Common myeloid progenitor, CD34-positive (primary cell): ENCODE results near the gene NFRKB.
A peak's percentile ranks its signal among the peaks of the same experiment; 100 is the strongest.

Source experiments
- CTCF ChIA-PET: fragments of 350-600 bp; sonication (Branson Sonifier 250); formaldehyde crosslinking; loops from one replicate; lab custom pipeline; 2021; ENCODE audit warnings: antibody characterized with exemption; lab: Charles Lee
- POLR2A ChIA-PET: fragments of 350-600 bp; sonication (Branson Sonifier 250); formaldehyde crosslinking; loops from one replicate; lab custom pipeline; 2021; ENCODE audit warnings: antibody characterized with exemption; lab: Charles Lee
- DNase-seq, 3 donors: peaks; one replicate each; pipeline versions ENCODE4 v3.0.0 to v3.0.0-alpha.2; 2013
- H3K27ac ChIP-seq, 2 experiments: 1 replicate in 1 of 2; 2 replicates in 1 of 2; pipeline ENCODE4 v1.7.0; 2013; ENCODE audit warnings: inconsistent platforms in 2 of 2, low read length in 2 of 2, mild to moderate bottlenecking in 2 of 2, low read depth in 1 of 2, moderate library complexity in 1 of 2; ENCODE audit not compliant: severe bottlenecking in 2 of 2, insufficient read depth in 1 of 2, poor library complexity in 1 of 2
- H3K27me3 ChIP-seq, 5 experiments: replicated peaks in 2 of 5; 1 replicate in 3 of 5; 2 replicates in 2 of 5; pipeline versions ENCODE4 v1.6.1 to v1.7.0; 2013; ENCODE audit warnings: low read length in 4 of 5, mild to moderate bottlenecking in 2 of 5, moderate library complexity in 2 of 5, inconsistent platforms in 1 of 5; ENCODE audit not compliant: insufficient read depth in 5 of 5, control insufficient read depth in 4 of 5
- H3K36me3 ChIP-seq, 4 experiments: 1 replicate in 2 of 4; 2 replicates in 2 of 4; pipeline versions ENCODE4 v1.6.1 to v1.7.0; 2013; ENCODE audit warnings: low read length in 3 of 4, control low read depth in 1 of 4, mild to moderate bottlenecking in 1 of 4; ENCODE audit not compliant: control insufficient read depth in 4 of 4, insufficient read depth in 4 of 4
- H3K4me1 ChIP-seq, 4 experiments: 1 replicate in 3 of 4; 2 replicates in 1 of 4; pipeline versions ENCODE4 v1.6.1 to v1.7.1; 2013; ENCODE audit warnings: low read length in 3 of 4, mild to moderate bottlenecking in 3 of 4, control low read depth in 1 of 4, inconsistent platforms in 1 of 4, moderate library complexity in 1 of 4; ENCODE audit not compliant: control insufficient read depth in 4 of 4, insufficient read depth in 4 of 4; ENCODE audit errors: control extremely low read depth in 1 of 4
- H3K4me3 ChIP-seq, 7 experiments: 1 replicate in 4 of 7; 2 replicates in 3 of 7; pipeline versions ENCODE4 v1.5.1 to v1.7.0; 2013; ENCODE audit warnings: mild to moderate bottlenecking in 7 of 7, low read length in 6 of 7, moderate library complexity in 6 of 7, inconsistent platforms in 2 of 7, low read depth in 2 of 7, control low read depth in 1 of 7; ENCODE audit not compliant: insufficient read depth in 4 of 7, control insufficient read depth in 1 of 7; ENCODE audit errors: extremely low read depth in 1 of 7
- H3K9me3 ChIP-seq, 5 experiments: 1 replicate in 4 of 5; 2 replicates in 1 of 5; pipeline versions ENCODE4 v1.6.1 to v1.7.1; 2013; ENCODE audit warnings: low read length in 4 of 5, mild to moderate bottlenecking in 2 of 5, inconsistent platforms in 1 of 5, low read depth in 1 of 5, moderate library complexity in 1 of 5; ENCODE audit not compliant: control insufficient read depth in 4 of 5, insufficient read depth in 2 of 5; ENCODE audit errors: control extremely low read depth in 1 of 5
- WGBS: methylation state at CpG from one replicate; pipeline ENCODE4 v1.1.5; 2013; ENCODE audit not compliant: insufficient coverage; 5-methylcytosine and 5-hydroxymethylcytosine counted together

Gene NFRKB

DNA sequence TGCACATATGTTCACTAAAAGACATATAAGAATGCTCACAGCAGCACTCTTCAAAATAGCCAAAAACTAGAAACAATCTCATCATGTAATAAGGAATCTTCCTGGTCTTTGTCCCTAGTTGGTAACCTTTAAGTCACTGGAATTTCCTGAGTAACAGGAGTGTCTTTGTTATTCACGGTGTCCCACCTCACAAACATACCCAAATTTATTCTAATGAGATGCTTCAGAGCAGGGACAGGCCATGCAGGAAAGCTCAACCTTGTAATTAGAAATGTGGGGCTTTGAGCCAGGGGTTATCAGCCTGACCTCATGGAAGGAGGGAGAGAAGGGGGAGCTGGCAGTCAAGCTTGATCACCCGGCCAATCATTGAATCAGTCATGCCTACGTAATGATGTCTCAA lies 40.3 kb upstream of the NFRKB start:
- CTCF ChIA-PET: interaction anchor here (1.2 kb wide), 1 partner anchor 14 kb away, joined by 4 read pairs; no protein-coding TSS in a partner anchor
- H3K27me3 ChIP-seq: no peaks in the 10 kb centered on the region
- DNase-seq: no peak
- H3K9me3 ChIP-seq: no peaks in the 10 kb centered on the region
- H3K27ac ChIP-seq: no peak overlapping the region
- H3K4me3 ChIP-seq: no peak overlapping the region
- POLR2A ChIA-PET: no interaction called here
- 96% methylated on average over 2 of the region's 3 CpGs for WGBS
- H3K36me3 ChIP-seq: peaks cover 3 to 20% (median 6%) of the 10 kb centered on the region in 4 experiments
- H3K4me1 ChIP-seq: peaks cover 0 to 7% (median 2%) of the 10 kb centered on the region in 4 experiments

DNA sequence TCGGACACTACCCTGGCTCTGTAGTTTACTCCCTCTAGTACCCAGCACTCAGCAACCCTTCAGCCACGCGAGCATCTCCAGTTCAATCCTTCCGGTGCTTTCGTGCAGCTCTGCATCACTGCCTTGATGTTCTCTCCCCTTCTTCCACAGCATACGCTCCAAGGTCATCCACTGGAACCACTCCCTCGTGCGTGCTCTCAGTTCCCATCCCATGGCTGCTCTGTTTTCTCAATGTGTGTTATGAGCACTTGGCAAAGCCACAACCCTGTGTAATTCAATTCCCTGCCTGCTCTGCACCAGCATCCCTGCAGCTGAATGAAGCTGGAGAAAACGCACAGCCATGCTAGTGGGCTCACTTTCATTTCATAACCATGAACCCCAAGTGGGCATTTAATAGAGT lies 38.5 kb upstream of the NFRKB start:
- Histone ChIP-seq H3K4me3 (no peak overlapping the region), H3K36me3 (peaks cover 4 to 24% (median 6%) of the 10 kb centered on the region in 4 experiments), H3K9me3 (no peaks in the 10 kb centered on the region), H3K27ac (no peak overlapping the region), H3K27me3 (no peaks in the 10 kb centered on the region), H3K4me1 (peaks cover 0 to 12% (median 5%) of the 10 kb centered on the region in 4 experiments)
- POLR2A ChIA-PET: no interaction called here
- 97% methylated on average over 7 of the region's 9 CpGs for WGBS
- DNase-seq: no peak
- CTCF ChIA-PET: no interaction called here

DNA sequence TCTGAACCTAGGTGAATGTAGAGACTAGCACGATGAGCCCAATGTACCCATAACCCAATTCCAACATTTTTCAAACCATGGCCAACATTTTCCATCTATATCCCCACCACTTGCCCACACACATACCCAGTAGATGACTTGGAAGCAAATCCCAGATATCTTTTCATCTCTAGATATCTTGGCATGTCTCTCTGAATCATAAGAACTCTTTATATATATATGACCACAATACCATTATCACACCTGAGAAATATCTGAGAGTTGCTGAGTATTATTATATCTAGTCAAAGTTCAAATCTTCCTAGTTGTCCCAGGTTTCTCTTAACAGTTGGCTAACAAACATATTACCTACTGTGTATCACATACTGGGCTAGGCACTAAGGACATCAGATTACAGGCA lies 37.9 kb upstream of the NFRKB start:
- Histone ChIP-seq H3K4me3 (no peak overlapping the region), H3K36me3 (peaks cover 4 to 24% (median 6%) of the 10 kb centered on the region in 4 experiments), H3K9me3 (no peaks in the 10 kb centered on the region), H3K27me3 (no peaks in the 10 kb centered on the region), H3K27ac (no peak overlapping the region), H3K4me1 (peaks cover 0 to 12% (median 5%) of the 10 kb centered on the region in 4 experiments)
- DNase-seq: no peak
- ChIA-PET POLR2A (no interaction called here), CTCF (interaction anchor here (0.8 to 1.0 kb wide), 2 partner anchors 186 to 198 kb away, joined by 3 to 4 read pairs; no protein-coding TSS in a partner anchor)
- 91% methylated on average over 1 of the region's 1 CpG for WGBS

DNA sequence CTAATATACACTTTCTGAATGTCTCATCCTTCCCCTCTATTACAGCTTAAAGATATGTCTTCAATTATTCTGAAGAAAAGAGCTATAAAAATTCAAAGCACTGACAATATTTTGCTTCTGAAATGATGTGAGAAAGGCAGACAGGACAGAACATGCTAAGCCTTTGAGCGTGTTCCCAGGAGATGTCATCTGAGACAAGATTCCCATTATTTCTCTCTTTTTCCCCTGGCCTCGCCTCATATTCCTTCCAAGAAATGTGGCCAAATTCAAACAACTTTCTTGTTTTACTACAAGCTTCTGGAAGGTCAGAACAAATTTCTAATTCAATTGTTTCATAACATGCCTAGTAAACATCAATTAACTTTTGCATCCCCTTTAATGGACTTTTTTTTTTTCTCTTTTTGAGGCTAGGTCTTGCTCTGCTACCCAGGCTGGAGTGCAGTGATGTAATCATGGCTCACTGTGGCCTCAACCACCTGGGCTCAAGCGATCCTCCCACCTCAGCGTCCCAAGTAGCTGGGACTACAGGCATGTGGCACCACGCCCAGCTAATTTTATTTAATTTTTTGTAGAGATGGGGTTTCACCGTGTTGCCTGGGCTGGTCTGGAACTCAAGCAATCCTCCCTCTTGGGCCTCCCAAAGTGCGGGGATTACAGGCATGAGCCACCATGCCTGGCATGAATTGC lies 37.1 kb upstream of the NFRKB start:
- CTCF ChIA-PET: interaction anchor here (0.8 to 5.6 kb wide), 3 partner anchors 9 to 199 kb away, joined by 3 to 28 read pairs (median 4); no protein-coding TSS in a partner anchor
- POLR2A ChIA-PET: no interaction called here
- Histone ChIP-seq H3K36me3 (peaks cover 4 to 23% (median 6%) of the 10 kb centered on the region in 4 experiments), H3K9me3 (no peaks in the 10 kb centered on the region), H3K4me1 (peaks cover 0 to 9% (median 5%) of the 10 kb centered on the region in 4 experiments), H3K27ac (no peak overlapping the region), H3K4me3 (no peak overlapping the region), H3K27me3 (no peaks in the 10 kb centered on the region)
- DNase-seq: no peak
- WGBS: 100% methylated on average over 2 of the region's 7 CpGs

DNA sequence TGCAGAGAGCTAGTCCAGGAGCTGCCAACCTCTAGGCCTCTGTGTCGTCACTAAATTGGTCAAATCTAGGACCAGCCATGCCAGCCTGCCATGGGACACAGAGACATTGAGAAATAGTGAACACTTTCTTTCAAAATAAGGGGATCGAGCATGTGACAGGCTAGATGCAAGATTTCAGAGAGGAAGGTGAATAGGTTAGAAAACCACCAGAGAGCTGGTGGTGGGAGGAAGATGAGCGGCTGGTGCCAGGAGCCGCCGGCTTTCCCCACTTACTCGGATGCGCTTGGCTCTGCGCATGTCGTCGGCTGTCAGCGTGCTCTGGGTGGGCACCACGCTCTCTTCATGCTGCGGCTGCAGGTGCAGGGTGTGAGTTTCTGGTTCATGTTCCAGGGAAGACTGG lies 35.4 kb upstream of the NFRKB start:
- Histone ChIP-seq H3K36me3 (peaks cover 4 to 21% (median 6%) of the 10 kb centered on the region in 4 experiments), H3K4me1 (peaks cover 0 to 9% (median 5%) of the 10 kb centered on the region in 4 experiments), H3K27me3 (no peaks in the 10 kb centered on the region), H3K9me3 (no peaks in the 10 kb centered on the region), H3K4me3 (no peak overlapping the region), H3K27ac (no peak overlapping the region)
- peak in 2 of 3 donors; percentile 20 to 40 for DNase-seq
- 55% methylated on average over 13 of the region's 13 CpGs for WGBS
- ChIA-PET POLR2A (no interaction called here), CTCF (interaction anchor here (0.9 to 12.8 kb wide), 9 partner anchors 11 to 201 kb away, joined by 3 to 150 read pairs (median 4); no protein-coding TSS in a partner anchor)

DNA sequence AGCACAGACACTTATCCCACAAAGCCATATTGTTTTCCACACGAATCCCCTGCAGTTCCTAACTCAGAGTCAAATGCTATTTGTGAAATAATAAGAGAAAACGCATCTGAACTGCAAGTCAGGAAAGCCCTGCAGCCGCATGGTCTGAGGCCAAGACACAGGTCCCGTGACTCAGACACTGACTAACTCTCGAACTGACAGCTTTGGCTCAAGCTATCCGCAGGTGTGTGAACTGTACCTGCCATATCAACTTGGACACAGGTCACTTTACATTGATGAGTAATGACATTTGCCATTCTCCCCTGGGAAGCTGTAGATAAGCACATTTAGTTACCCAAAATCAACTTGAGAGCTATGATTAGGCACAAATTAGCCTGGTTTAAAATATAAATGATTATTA lies 34.9 kb upstream of the NFRKB start:
- DNase-seq: peak in 1 of 3 donors; percentile 30
- ChIA-PET POLR2A (no interaction called here), CTCF (interaction anchor here (0.6 to 12.8 kb wide), 11 partner anchors 11 to 215 kb away, joined by 3 to 150 read pairs (median 4); no protein-coding TSS in a partner anchor)
- Histone ChIP-seq H3K9me3 (no peaks in the 10 kb centered on the region), H3K27ac (no peak overlapping the region), H3K27me3 (no peaks in the 10 kb centered on the region), H3K4me1 (peaks cover 0 to 9% (median 5%) of the 10 kb centered on the region in 4 experiments), H3K36me3 (peaks cover 4 to 21% (median 6%) of the 10 kb centered on the region in 4 experiments), H3K4me3 (no peak overlapping the region)
- 88% methylated on average over 5 of the region's 6 CpGs for WGBS

DNA sequence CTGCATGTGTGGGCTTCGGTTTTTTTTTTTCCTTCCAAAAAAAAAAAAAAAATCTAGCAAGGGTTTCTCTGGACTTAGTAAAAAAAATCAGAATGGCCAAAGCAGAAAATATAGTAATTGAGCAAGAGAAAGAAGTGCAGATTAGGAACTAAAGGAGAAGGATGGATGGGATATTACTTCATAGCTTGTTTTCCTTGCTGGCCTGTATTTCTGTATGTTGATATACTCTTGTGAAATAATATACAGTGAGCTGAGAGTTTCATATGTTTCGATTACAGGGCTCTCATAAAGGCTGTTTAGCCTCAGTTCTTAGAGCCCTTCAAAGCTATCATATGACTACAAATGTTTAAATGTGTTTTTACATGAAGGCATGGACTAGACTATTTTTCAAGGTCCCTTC lies 34.3 kb upstream of the NFRKB start:
- H3K4me3 ChIP-seq: no peak overlapping the region
- peaks cover 4 to 24% (median 6%) of the 10 kb centered on the region in 4 experiments for H3K36me3 ChIP-seq
- no peak overlapping the region for H3K27ac ChIP-seq
- WGBS: 91% methylated on average over 1 of the region's 2 CpGs
- ChIA-PET POLR2A (no interaction called here), CTCF (interaction anchor here (0.6 to 12.8 kb wide), 10 partner anchors 12 to 216 kb away, joined by 3 to 150 read pairs (median 4); no protein-coding TSS in a partner anchor)
- peaks cover 0 to 9% (median 5%) of the 10 kb centered on the region in 4 experiments for H3K4me1 ChIP-seq
- H3K9me3 ChIP-seq: no peaks in the 10 kb centered on the region
- DNase-seq: no peak
- no peaks in the 10 kb centered on the region for H3K27me3 ChIP-seq
